Measurements from ENCODE around the gene AOPEP.

The AOPEP gene

GRCh38 chr9:95079461-95079860, 353.0 kb downstream of the AOPEP start:
- no peak for TF ChIP-seq CTCF (IDR thresholded peaks at IDR 0.05; ENCODE audit: low read depth, low read length)

GRCh38 chr9:95080961-95081647, 354.6 kb downstream of the AOPEP start:
- TF ChIP-seq CTCF (IDR thresholded peaks at IDR 0.05; ENCODE audit: low read depth, low read length) = no peak
- DNase-seq (ENCODE audit: extremely low read depth, low read depth) = no peak

More at GRCh38 chr9:95079461-95079860, 353.0 kb downstream of the AOPEP start:
- DNase-seq (ENCODE audit: extremely low read depth, low read depth) = no peak

GRCh38 chr9:95081998-95082397, 355.5 kb downstream of the AOPEP start:
- no peak for DNase-seq (ENCODE audit: extremely low read depth, low read depth)
- TF ChIP-seq CTCF (IDR thresholded peaks at IDR 0.05; ENCODE audit: low read depth, low read length) = no peak

- no peak for DNase-seq (ENCODE audit: extremely low read depth, low read depth)
- TF ChIP-seq CTCF (IDR thresholded peaks at IDR 0.05; ENCODE audit: low read depth, low read length) = no peak
Measured at GRCh38 chr9:95082401-95083084, 356.0 kb downstream of the AOPEP start.

GRCh38 chr9:95083086-95083768, 356.7 kb downstream of the AOPEP start:
- TF ChIP-seq CTCF (IDR thresholded peaks at IDR 0.05; ENCODE audit: low read depth, low read length) = no peak
- DNase-seq (ENCODE audit: extremely low read depth, low read depth) = no peak

GRCh38 chr9:95084254-95084934, 357.9 kb downstream of the AOPEP start:
- no peak for DNase-seq (ENCODE audit: extremely low read depth, low read depth)
- TF ChIP-seq CTCF (IDR thresholded peaks at IDR 0.05; ENCODE audit: low read depth, low read length) = no peak
